T1000 (cell line): ENCODE results near the gene LCP2.

Source experiments
- DNase-seq: peaks from one replicate; lab custom pipeline; 2025; ENCODE audit warnings: mixed read lengths; lab: John Stamatoyannopoulos, UW

LCP2 gene

GRCh38 chr5:170315154-170315553, 17.6 kb upstream of the LCP2 start:
- no peak for DNase-seq

GRCh38 chr5:170314541-170315095, 17.0 kb upstream of the LCP2 start:
- DNase-seq: no peak

GRCh38 chr5:170313816-170314215, 16.2 kb upstream of the LCP2 start:
- DNase-seq: no peak

GRCh38 chr5:170313344-170313743, 15.8 kb upstream of the LCP2 start:
- no peak for DNase-seq

- DNase-seq: no peak
These were observed 15.1 kb upstream of the LCP2 start for GRCh38 chr5:170312666-170313065.

- DNase-seq: no peak
These were observed 14.7 kb upstream of the LCP2 start for GRCh38 chr5:170312301-170312595.

- no peak for DNase-seq
These were observed 14.1 kb upstream of the LCP2 start for GRCh38 chr5:170311511-170312300.

- no peak for DNase-seq
These were observed 12.8 kb upstream of the LCP2 start for GRCh38 chr5:170310256-170310926.

- DNase-seq: no peak
These were observed 11.1 kb upstream of the LCP2 start for GRCh38 chr5:170308686-170309085.

- no peak for DNase-seq
These were observed 10.2 kb upstream of the LCP2 start for GRCh38 chr5:170307575-170308465.

- DNase-seq: no peak
These were observed 8.8 kb upstream of the LCP2 start for GRCh38 chr5:170306381-170306831.

GRCh38 chr5:170305646-170306025, 8.1 kb upstream of the LCP2 start:
- DNase-seq: no peak

- DNase-seq: no peak
These were observed 7.6 kb upstream of the LCP2 start for GRCh38 chr5:170305016-170305645.

- DNase-seq: no peak
These were observed 6.0 kb upstream of the LCP2 start for GRCh38 chr5:170303549-170303948.

GRCh38 chr5:170302653-170303501, 5.3 kb upstream of the LCP2 start:
- DNase-seq: no peak

- DNase-seq: no peak
These were observed 4.5 kb upstream of the LCP2 start for GRCh38 chr5:170301981-170302652.

GRCh38 chr5:170301149-170301548, 3.6 kb upstream of the LCP2 start:
- DNase-seq: no peak

GRCh38 chr5:170300361-170301013, 2.9 kb upstream of the LCP2 start:
- no peak for DNase-seq

GRCh38 chr5:170296935-170297588, 515 bp downstream of the LCP2 start:
- no peak for DNase-seq
